GM12878 (cell line): ENCODE measurements around the gene NRP2.

Experiments used
- POLR2AphosphoS5 ChIP-seq: IDR thresholded peaks from 2 replicates; pipeline ENCODE4 v1.6.1; 2011; ENCODE audit warnings: mild to moderate bottlenecking, low read length, inconsistent platforms
- USF2 ChIP-seq: IDR thresholded peaks from 2 replicates; pipeline ENCODE4 v1.6.1; 2011; ENCODE audit warnings: low read depth, low read length, improper control_type of control experiment, borderline replicate concordance
- YY1 ChIP-seq: IDR thresholded peaks from 2 replicates; pipeline ENCODE4 v1.6.1; 2011; ENCODE audit warnings: low read depth, mild to moderate bottlenecking, low read length
- TF ChIP-seq, protein P1 (sequence below): IDR thresholded peaks from 2 replicates; pipeline ENCODE4 v1.6.1; 2012; ENCODE audit warnings: low read length, inconsistent platforms
- TF ChIP-seq, protein P2 (sequence below), 3 experiments: IDR thresholded peaks in 2 of 3; conservative IDR thresholded peaks in 1 of 3; 2 replicates each; pipeline ENCODE4 v1.5.1; 2011; ENCODE audit warnings: low read depth in 3 of 3, low read length in 3 of 3, mild to moderate bottlenecking in 3 of 3, control low read depth in 2 of 3, moderate library complexity in 2 of 3, inconsistent platforms in 1 of 3, mixed read lengths in 1 of 3; ENCODE audit not compliant: control insufficient read depth in 2 of 3, insufficient read depth in 1 of 3; ENCODE audit errors: extremely low read depth in 1 of 3

- TF ChIP-seq USF2: no peak
- no peak for TF ChIP-seq POLR2AphosphoS5
- TF ChIP-seq, protein P1, sequence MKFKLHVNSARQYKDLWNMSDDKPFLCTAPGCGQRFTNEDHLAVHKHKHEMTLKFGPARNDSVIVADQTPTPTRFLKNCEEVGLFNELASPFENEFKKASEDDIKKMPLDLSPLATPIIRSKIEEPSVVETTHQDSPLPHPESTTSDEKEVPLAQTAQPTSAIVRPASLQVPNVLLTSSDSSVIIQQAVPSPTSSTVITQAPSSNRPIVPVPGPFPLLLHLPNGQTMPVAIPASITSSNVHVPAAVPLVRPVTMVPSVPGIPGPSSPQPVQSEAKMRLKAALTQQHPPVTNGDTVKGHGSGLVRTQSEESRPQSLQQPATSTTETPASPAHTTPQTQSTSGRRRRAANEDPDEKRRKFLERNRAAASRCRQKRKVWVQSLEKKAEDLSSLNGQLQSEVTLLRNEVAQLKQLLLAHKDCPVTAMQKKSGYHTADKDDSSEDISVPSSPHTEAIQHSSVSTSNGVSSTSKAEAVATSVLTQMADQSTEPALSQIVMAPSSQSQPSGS: no peak
- TF ChIP-seq, protein P2, sequence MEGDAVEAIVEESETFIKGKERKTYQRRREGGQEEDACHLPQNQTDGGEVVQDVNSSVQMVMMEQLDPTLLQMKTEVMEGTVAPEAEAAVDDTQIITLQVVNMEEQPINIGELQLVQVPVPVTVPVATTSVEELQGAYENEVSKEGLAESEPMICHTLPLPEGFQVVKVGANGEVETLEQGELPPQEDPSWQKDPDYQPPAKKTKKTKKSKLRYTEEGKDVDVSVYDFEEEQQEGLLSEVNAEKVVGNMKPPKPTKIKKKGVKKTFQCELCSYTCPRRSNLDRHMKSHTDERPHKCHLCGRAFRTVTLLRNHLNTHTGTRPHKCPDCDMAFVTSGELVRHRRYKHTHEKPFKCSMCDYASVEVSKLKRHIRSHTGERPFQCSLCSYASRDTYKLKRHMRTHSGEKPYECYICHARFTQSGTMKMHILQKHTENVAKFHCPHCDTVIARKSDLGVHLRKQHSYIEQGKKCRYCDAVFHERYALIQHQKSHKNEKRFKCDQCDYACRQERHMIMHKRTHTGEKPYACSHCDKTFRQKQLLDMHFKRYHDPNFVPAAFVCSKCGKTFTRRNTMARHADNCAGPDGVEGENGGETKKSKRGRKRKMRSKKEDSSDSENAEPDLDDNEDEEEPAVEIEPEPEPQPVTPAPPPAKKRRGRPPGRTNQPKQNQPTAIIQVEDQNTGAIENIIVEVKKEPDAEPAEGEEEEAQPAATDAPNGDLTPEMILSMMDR (IDR thresholded peaks at IDR 0.05 in 2 of 3, conservative IDR thresholded peaks at IDR 0.05 in 1 of 3; ENCODE audit: control insufficient read depth in 2 of 3, extremely low read depth in 1 of 3, insufficient read depth in 1 of 3, low read depth in 3 of 3, low read length in 3 of 3): no peak
- no peak for TF ChIP-seq YY1
These were observed 90.7 kb downstream of the NRP2 start for GRCh38 chr2:205772983-205773382.
